HEK293T (cell line): ENCODE measurements around the gene PIAS1.

Source experiments
- ARNT ChIP-seq: fragments of 450-650 bp; IDR thresholded peaks from 2 replicates; pipeline ENCODE4 v1.6.1; 2017; ENCODE audit warnings: mild to moderate bottlenecking
- BHLHE40 ChIP-seq: fragments of 450-650 bp; IDR thresholded peaks from 2 replicates; pipeline ENCODE4 v1.6.1; 2016; ENCODE audit warnings: mild to moderate bottlenecking, moderate library complexity, borderline replicate concordance
- FOXA1 ChIP-seq: fragments of 450-650 bp; IDR thresholded peaks from 2 replicates; pipeline ENCODE4 v1.6.1; 2016; ENCODE audit warnings: mild to moderate bottlenecking
- FOXK2 ChIP-seq: fragments of 450-650 bp; IDR thresholded peaks from 2 replicates; pipeline ENCODE4 v1.6.1; 2016; ENCODE audit warnings: mild to moderate bottlenecking
- FOXM1 ChIP-seq: fragments of 450-650 bp; IDR thresholded peaks from 2 replicates; pipeline ENCODE4 v1.6.1; 2017; ENCODE audit warnings: mild to moderate bottlenecking, borderline replicate concordance
- HDGF ChIP-seq: fragments of 450-650 bp; IDR thresholded peaks from 2 replicates; pipeline ENCODE4 v1.6.1; 2017; ENCODE audit warnings: antibody characterized with exemption, borderline replicate concordance
- L3MBTL2 ChIP-seq: fragments of 450-650 bp; conservative IDR thresholded peaks from 2 replicates; pipeline ENCODE4 v1.6.1; 2016; ENCODE audit warnings: mild to moderate bottlenecking
- LEF1 ChIP-seq: fragments of 450-650 bp; IDR thresholded peaks from 2 replicates; pipeline ENCODE4 v1.6.1; 2017; ENCODE audit warnings: mild to moderate bottlenecking, borderline replicate concordance
- NFRKB ChIP-seq: fragments of 450-650 bp; IDR thresholded peaks from 2 replicates; pipeline ENCODE4 v1.6.1; 2016; ENCODE audit warnings: mild to moderate bottlenecking, moderate library complexity
- SP1 ChIP-seq: fragments of 450-650 bp; IDR thresholded peaks from 2 replicates; pipeline ENCODE4 v1.6.1; 2017
- SUZ12 ChIP-seq: fragments of 450-650 bp; IDR thresholded peaks from 2 replicates; pipeline ENCODE4 v1.6.1; 2016; ENCODE audit warnings: mild to moderate bottlenecking
- TARDBP ChIP-seq: fragments of 450-650 bp; IDR thresholded peaks from 2 replicates; pipeline ENCODE4 v1.6.1; 2016
- ZNF384 ChIP-seq: fragments of 450-650 bp; IDR thresholded peaks from 2 replicates; pipeline ENCODE4 v1.6.1; 2016

GRCh38 chr15:68143785-68144184 is 89.7 kb downstream of the PIAS1 start:
- no peak for TF ChIP-seq FOXK2
- no peak for TF ChIP-seq SUZ12
- TF ChIP-seq SP1: no peak
- TF ChIP-seq HDGF: no peak
- TF ChIP-seq FOXA1: no peak
- TF ChIP-seq FOXM1: no peak
- no peak for TF ChIP-seq NFRKB
- TF ChIP-seq BHLHE40: no peak
- TF ChIP-seq TARDBP: no peak
- no peak for TF ChIP-seq ARNT
- no peak for TF ChIP-seq L3MBTL2
- no peak for TF ChIP-seq LEF1
- no peak for TF ChIP-seq ZNF384
